PC-9 (cell line): ENCODE results near the gene MAT2A.
"Not testable (repeated sequence)": the region's sequence is repeated elsewhere in the genome, so short reads cannot be mapped to it uniquely, and the experiment has no call there.

Source experiments
- EZH2 ChIP-seq: fragments of 200-600 bp; sonication (generic); IDR thresholded peaks from 2 replicates; pipeline ENCODE4 v1.8.0; 2017; ENCODE audit warnings: antibody characterized with exemption, low read depth
- TF ChIP-seq, protein P1 (sequence below): fragments of 200-600 bp; sonication (generic); conservative IDR thresholded peaks from 2 replicates; pipeline ENCODE4 v1.6.1; 2017; ENCODE audit warnings: mixed run types, antibody characterized with exemption, mild to moderate bottlenecking, moderate library complexity

DNA sequence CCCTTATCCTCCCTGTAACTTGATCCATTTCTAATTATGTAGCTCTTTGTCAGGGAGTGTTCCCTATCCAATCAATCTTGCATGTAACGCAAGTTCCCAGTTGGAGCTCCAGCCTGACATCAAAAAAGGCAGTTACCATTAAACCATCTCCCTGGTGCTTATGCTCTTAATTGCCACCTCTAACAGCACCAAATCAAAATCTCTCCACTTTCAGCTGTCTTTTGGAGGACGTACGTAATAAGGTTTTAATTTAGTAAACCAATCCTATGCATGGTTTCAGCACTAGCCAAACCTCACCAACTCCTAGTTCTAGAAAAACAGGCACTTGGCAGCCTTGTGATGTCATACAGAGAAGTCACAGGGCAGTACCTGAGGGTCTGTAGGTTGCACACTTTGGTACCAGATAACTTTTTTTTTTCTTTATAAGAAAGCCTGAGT lies 5.3 kb downstream of the MAT2A start:
- TF ChIP-seq, protein P1, sequence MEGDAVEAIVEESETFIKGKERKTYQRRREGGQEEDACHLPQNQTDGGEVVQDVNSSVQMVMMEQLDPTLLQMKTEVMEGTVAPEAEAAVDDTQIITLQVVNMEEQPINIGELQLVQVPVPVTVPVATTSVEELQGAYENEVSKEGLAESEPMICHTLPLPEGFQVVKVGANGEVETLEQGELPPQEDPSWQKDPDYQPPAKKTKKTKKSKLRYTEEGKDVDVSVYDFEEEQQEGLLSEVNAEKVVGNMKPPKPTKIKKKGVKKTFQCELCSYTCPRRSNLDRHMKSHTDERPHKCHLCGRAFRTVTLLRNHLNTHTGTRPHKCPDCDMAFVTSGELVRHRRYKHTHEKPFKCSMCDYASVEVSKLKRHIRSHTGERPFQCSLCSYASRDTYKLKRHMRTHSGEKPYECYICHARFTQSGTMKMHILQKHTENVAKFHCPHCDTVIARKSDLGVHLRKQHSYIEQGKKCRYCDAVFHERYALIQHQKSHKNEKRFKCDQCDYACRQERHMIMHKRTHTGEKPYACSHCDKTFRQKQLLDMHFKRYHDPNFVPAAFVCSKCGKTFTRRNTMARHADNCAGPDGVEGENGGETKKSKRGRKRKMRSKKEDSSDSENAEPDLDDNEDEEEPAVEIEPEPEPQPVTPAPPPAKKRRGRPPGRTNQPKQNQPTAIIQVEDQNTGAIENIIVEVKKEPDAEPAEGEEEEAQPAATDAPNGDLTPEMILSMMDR: not testable (repeated sequence)
- not testable (repeated sequence) for TF ChIP-seq EZH2
